CD4-positive, alpha-beta T cell treated with Interleukin-17A for 4 hours (primary cell): ENCODE results near the gene ZNF75A.
A peak's percentile ranks its signal among the peaks of the same experiment; 100 is the strongest.
"Not testable (repeated sequence)": the region's sequence is repeated elsewhere in the genome, so short reads cannot be mapped to it uniquely, and the experiment has no call there.

Experiments used
- DNase-seq: peaks from one replicate; pipeline ENCODE4 v3.0.0-alpha.2; 2020; ENCODE audit warnings: mixed read lengths

Gene ZNF75A

DNA sequence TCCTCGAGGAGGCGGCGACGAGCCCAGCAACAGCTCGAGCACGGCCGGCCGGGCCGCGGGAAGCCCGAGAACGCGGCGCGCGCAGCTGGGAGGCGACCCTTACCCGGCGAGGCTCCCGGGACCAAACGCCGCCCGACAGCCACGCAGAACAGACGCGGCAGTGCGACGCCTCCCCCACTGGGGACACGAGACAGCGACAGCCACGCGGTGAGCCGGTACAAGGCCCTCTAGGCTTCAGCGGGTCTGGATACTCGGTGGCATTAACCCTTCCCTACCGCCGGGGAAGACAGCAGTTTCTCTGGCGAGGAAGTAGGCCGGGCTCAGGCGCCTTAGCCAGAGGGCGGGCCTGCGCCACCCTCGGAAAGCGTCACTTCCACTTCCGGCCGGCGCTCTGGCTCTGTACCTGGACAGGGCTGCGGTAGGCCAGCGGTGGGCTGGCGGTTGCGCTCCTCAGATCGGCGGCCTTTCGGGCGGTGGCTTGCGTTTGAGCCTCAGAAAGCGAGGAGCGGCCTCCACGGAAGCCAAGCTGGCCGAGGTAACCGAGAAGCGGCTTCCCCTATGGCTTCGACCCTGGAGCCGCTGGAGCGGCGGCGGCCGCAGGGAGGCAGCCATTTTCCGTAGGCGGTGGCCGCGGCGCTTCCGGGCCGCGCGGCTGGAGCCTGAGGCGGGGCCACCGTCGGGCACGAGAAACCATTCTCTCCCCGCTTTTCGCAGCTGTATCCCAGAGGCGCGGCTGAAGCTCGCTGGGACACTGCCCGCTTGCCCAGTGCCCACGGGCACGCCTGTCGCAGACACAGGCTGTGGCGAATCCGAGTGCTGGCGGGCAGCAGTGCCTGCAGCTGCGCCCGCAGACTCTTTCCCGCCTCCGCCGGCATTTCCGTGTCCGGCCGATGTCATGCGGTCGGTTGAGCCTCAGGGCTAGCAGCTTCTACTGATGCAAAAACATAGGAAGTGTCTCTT lies at the start of gene ZNF75A, which contains the start of gene TIGD7:
ZNF75A (plus strand) TSS at position 389 of the 960 bp plus-strand sequence. CDS start 2,932 bp downstream, outside the sequence.
TIGD7 (minus strand) TSS at position 322 of the 960 bp plus-strand sequence. CDS start 4,816 bp downstream, outside the sequence.
- DNase-seq, result peak; percentile 85

DNA sequence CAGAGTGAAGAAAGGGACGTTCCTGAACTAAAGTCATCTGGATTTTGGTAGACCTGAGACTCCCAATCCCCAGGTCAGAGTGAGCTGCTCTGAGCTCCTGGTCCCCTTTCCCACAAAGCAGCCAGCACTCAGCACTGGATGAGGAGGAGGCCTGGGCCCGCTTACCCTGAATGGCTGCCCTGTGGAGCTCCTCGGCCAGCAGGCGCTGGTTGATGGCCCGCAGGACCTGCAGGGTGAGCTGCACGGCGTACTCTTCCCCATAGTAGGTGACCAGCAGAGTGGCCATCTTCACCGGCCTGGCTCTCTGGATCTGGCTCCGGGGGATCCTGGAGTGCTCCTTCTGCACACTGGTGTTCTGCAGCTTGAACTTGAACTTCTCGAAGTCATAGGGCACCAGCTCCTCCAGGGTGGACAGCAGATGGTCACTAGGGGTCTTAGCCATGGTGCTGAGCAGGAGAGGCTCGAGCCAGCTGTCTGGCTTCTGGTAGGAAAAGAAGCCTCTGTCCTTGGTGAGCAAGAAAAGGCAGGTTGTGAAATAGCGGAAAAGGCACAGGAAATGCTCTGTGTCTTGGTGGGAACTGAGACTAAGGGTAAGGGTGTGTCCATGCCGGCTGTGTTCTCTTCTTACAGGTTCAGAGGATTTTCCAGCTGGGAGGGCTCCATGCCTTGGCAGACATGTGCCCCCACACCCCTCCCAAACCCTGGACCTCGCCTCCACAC lies 49.0 kb upstream of the ZNF75A start, which contains the start of gene MEFV:
MEFV (minus strand) TSS at position 488 of the 720 bp plus-strand sequence; CDS start at position 442, 46 bp downstream.
- DNase-seq, result no peak

DNA sequence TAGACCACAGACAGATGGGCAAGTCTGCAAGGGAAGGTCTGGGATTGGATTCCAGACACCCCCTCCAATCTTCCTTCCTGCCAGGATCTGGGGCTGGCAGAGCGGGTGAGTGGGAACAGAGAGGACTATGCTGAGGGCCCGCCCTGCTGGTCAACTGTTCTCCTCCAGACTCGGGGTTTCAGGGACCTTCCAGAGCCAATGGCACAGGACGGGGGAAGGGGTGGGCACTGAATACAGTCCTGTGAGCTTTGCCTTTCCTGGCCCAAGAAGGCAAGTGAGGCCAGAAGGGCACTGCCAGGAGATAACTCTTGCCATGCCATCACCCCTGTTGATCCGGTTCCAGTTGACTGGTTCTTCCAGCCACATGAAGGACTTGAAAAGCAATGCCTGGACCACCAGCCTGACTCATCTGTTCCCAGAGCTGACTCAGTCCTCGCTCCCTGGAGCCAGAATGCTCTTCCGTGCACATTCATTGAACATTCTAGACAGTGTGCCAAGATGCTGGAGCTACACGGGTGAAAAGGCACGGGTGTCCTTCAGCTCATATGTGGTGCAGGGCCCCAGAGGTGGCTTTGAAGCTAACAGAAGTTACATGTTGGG lies 48.3 kb upstream of the ZNF75A start:
- no peak for DNase-seq

DNA sequence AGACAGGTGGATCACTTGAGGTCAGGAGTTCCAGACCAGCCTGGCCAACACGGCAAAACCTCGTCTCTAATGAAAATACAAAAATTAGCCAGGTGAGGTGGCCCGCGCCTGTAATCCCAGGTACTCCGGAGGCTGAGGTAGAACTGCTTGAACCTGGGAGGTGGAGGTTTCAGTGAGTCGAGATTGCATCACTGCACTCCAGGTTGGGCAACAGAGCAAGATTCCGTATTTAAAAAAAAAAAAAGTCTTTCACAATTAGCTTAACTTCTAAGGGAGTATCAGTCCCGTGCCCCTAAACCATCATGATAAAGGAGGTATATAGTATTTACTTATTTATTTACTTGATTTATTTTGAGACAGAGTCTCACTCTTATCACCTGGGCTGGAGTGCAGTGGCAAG lies 45.5 kb upstream of the ZNF75A start:
- no peak for DNase-seq

DNA sequence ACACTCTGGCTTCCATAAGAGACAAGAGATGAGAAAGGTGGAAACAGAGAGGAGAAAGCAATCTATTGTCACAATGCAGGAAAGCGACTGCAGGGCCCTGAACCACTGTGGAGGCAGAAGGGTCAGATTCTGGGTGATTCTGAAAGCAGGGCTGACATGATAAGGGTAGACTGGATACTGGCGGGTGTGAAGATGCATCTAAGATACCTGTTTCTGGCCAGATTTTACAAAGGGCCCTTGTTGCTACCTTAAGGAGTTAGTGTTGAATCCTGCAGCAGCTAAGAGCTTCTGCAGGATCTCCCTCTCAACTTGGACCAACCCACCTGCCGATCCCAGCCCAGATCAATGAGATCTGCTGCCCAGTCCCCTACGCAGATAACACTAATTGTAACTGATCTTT lies 42.8 kb upstream of the ZNF75A start:
- no peak for DNase-seq

DNA sequence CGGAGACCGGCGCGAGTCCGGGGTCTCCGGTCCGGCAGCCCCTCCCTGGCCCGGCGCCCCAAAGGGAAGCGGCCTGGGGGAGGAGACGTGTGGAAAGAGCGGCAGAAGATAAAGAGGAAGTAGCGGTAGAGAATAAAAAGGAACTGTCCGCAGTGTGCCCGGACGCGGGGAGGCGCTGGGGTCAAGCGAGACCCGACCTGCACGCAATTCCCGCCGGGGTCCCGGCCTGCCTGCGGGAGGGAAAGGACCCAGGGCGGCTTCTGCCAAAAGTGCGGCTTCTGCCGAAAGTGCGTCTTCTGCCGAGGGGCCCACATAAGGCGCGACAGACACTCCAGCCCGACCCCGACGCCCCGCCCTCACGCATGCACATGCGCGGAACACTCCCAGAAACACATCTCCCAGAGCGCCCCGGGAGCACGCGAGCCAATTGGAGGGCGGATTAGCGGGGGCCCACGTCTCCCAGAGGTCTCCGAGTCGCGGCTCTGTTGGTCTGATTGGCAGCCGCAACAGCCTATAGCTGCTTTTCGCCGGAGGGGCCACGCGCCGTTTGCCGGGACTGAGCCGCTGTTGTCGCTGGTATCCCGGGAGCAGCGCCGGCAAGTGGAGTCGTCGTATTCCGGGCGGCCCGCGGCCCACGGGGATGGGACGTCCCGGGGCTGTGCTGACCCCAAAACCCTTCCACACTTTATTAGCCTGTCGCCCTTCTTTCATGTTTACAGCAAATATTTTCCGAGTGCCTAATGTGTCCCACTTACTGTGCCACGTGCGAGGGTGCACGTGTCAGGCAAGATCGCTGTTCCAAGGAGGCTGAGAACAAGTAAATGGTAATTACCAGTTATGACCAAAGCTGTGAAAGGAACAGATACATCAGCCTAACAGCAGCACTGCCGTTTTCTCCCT lies 40.9 kb upstream of the ZNF75A start:
- peak; percentile 97 for DNase-seq

DNA sequence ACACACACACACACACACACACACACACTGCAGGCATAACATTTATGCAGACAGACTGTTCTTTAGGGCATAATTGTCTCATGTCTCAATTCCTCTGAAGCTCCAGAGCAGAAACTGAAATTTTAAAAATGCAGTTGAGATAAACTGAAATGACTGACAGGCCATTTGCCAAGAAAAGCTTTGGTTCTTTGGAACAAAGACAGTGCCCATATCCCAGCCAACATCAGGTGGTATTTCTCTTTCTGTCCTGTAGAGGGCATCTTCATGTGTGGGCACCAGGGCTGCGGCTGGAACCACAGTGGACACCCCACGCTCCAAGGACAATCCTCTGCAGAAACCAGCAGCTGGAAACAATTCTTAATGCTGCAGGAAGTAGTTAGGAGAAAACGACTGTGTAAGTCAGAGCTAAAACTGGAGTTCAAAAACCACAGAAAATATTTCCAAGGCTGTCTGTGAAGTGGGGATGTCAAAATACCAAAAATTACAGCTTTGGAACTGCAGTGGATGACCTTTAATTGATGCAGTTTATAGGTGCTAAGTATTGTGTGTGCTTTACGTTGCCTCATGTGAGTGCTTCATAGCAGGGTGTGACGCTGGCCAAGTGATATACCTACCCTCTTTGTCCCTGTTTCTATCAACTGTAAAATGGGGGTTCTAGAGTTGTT lies 38.3 kb upstream of the ZNF75A start:
- no peak for DNase-seq

DNA sequence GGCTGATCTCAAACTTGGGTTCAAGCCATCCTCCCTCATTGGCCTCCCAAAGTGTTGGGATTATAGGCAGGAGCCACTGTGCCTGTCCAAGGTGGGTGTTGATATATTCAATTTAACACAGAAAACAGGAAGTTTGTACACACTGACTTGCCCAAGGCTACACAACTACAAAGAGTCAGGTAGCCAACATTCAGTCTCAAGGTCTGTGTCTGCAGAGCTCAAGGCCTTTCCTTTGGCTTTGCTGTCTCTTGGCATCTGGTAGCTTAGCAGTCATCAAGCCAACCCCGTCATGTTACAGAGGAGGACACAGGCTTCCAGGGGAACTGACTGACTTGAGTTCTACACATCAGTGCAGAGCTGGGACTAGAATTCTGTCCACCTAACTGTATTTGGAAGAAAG lies 37.0 kb upstream of the ZNF75A start:
- DNase-seq, result no peak

DNA sequence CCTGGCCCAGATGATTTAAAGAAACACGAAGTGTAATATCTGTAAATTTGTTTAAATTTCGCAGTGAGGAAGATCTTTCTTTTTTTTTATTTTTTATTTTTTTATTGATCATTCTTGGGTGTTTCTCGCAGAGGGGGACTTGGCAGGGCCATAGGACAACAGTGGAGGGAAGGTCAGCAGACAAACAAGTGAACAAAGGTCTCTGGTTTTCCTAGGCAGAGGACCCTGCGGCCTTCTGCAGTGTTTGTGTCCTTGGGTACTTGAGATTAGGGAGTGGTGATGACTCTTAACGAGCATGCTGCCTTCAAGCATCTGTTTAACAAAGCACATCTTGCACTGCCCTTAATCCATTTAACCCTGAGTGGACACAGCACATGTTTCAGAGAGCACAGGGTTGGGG lies 34.6 kb upstream of the ZNF75A start:
- DNase-seq, result not testable (repeated sequence)

DNA sequence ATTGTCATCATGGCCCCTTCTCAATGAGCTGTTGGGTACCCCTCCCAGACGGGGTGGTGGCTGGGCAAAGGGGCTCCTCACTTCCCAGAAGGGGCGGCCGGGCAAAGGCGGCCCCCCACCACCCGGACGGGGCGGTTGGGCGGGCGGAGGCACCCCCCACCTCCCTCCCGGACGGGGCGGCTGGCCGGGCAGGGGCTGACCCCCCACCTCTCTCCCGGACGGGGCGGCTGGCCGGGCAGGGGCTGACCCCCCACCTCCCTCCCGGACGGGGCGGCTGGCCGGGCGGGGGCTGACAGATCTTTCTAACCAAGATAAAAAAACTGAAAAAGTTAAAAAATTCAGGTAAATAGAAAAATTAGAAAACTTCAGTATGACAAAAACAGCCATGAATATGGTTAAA lies 34.0 kb upstream of the ZNF75A start:
- not testable (repeated sequence) for DNase-seq

DNA sequence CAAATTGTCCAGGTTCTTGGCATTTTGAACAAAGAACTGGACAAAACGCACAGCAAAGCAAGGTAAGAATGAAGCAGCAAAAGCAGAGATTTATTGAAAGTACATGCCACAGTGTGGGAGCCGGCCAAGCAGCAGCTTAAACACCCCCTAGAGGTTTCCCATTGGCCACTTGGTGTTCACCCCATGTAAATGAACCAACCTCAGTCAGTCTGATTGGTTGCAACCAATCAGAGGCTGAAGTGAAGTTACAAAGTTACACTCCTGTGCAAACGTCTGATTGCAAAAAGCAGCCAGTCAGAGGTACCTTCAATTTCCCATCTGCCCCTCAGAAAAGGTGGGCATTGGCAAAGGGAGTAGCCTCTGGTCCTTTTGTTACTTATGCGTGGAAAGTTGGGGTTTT lies 30.8 kb upstream of the ZNF75A start:
- DNase-seq, result no peak

DNA sequence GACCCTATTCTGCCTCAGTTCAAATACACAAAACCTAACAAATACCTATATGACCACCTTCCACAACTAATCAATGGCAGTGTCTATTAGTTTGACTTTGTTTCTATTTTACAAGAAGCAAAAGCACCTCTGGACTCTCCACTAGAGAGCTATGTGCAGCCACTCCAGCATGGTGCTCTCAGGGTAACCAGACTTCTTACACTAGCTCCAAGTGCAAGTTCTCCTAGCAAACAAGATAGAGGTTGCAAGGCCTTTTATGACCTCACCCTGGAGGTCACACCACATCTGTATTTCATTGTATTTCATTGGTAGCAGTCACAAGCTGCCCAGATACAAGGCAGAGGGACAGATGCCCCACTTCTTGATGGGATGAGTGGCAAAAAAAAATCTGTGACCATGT lies 30.4 kb upstream of the ZNF75A start:
- no peak for DNase-seq

DNA sequence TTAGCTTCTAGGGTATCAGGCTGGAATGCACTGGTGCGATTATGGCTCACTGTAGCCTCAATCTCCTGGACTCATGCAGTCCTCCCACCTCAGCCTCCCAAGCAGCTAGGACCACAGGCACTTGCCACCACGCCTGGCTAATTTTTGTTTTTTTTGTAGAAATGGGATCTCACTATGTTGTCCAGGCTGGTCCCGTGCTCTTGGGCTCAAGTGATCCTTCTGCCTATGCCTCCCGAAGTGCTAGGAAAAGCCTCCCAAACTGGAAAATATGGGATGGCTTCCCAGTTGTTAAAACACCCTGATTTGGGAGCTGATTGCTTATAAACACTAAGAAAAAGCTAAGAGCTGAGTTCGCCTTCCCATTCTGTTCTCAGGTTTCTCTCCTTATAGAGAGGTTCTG lies 28.6 kb upstream of the ZNF75A start:
- no peak for DNase-seq

DNA sequence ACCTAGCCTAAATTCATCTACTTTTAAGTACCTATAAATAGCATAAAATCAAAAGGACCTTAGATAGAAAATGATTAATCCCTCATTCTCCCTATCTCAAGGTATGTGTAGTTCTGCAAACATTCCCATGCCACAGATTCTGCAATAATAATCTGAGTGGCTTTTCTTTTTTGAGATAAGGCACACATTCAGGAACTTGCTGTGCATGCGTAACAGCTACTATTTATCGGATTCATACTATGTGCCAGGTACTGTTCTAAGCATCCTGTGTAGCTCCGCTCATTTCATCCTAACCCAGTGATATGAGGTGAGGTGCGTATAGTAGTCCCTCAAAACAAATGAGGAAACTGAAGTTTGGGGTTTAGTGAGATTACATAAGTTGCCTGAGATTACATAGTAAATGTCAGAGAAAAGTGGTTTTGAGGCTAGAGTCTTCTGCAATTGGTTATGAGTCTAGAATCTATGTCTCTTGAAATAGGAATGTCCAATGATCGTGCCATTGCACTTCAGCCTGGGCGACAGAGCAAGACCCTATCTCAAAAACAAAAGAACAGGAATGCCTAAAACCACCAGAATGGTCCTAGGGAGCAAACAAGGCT lies 24.0 kb upstream of the ZNF75A start:
- no peak for DNase-seq

DNA sequence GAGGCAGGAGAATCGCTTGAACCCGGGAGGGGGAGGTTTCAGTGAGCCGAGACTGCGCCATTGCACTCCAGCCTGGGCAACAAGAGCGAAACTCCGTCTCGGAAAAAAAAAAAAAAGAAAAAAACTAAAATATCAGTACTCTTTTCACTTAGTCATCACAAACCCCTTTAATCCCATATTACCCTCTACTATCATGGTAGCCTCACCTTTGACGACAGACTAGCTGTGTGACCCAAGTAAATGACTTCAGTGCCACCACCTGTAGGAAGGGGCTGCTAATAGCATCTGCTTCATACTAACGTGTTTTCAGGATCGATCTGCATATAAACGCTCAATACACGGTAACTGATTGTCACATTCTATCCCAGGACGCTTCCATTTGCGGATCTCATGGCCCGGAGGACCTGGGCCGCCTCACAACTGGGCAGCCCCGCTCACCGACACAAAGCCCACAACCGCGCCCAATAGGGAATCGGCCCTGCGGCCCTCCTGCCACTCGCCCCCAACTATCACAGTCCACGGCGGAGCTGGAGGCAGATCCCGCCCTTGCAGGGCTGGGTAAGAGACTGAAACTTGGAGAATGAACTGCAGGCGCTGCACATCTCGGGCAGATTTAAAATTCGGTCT lies 23.1 kb upstream of the ZNF75A start:
- no peak for DNase-seq

DNA sequence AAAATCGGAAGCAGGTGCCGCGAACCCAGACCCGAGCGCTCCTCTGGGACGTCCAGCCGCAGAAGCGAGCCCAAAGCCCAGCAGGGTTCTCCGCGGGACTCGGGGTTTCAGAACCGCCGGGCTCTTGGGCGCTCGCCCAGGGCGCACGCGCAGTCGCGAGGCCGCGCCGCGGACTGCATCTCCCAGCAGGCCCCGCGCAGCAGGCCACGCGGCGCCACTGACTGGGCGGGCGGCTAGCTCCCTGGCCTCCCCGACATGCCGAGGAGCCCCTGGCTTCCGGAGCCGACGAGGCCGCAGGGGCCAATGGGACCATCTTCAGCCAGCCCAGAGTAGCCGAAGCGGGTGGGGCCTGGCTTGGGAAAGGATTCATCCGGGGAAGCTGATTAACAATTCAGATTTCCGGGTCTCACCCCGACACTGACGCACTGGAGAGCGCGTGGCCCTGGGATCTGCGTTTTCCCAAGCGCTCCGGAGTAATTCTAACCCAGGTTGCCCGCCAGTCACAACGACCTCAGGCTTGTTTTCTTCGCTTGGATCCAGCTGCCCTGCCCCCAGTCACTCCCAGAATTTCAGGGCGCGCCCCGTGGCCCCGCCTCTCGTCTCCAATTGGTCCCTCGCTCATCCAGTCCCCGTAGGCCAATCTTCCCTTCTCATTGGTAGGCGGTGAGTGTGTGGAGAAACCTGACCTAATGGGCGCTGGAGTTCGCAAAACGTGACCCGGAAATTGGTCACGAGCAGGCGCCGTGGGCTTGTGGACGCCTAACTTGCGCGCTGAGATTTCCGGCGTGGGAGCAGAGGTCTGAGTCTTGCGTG lies 22.4 kb upstream of the ZNF75A start, which contains the start of gene ZNF263:
ZNF263 (plus strand) TSS at position 762 of the 813 bp plus-strand sequence. CDS start 328 bp downstream, outside the sequence.
- DNase-seq, result peak; percentile 94

DNA sequence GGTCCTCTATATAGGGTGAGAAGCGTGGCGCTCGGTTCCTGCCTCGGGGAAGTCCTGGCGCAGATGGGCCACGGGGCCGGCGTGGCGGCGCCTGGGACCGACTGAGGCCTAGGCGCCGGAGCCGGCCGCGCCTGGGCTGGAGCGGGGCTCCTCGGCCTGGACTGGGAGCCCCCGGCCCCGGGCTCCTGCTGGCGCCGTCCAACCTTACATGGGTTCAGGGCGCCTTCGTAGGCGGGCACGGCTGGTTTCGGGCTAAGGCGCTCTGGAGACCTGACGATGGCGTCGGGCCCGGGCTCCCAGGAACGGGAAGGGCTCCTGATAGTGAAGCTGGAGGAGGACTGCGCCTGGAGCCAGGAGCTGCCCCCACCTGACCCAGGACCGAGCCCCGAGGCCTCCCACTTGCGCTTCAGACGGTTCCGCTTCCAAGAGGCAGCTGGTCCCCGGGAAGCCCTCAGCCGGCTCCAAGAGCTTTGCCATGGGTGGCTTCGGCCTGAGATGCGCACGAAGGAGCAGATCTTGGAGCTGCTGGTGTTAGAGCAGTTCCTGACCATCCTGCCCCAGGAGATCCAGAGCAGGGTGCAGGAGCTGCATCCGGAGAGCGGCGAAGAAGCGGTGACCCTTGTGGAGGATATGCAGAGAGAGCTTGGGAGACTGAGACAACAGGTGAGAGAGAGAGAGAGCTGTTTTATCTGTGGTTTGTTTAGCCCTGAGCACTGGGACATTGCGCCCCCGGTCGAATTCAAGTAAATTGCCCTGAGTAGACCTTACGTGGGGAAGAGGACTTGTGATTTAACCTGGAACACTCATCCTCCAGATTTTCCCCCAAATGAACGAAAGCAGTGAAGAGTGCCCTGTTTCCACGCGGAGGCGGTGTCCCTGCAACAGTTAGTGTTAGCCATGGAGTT lies 21.5 kb upstream of the ZNF75A start:
- no peak for DNase-seq

DNA sequence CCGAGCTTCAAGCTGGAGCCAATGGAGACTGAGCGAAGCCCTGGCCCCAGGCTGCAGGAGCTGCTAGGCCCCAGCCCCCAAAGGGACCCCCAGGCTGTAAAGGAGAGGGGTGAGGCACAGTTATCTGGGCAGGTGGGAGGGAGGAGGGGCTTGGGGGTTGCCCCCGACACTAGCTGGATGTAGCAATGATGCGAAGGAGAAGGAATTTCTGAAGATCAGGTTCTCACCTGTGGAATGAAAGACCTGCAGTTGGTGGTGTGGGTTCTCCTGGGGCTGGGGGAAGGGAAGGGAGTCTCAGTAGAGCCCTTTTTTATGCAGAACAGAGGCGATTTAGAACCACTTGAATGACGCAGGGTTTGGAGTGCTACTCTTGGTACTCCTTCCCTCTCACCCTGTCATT lies 20.2 kb upstream of the ZNF75A start:
- DNase-seq, result no peak
